ENCODE results near the gene RPUSD3.

GRCh38 chr3:9820946-9821345 is 22.9 kb downstream of the RPUSD3 start:
- TF ChIP-seq CTCF (IDR thresholded peaks at IDR 0.05; ENCODE audit: low read depth, low read length, missing input control) (peak; percentile 33), FOXA2 (IDR thresholded peaks at IDR 0.05) (no peak), RAD21 (IDR thresholded peaks at IDR 0.05) (peak; percentile 36 to 42), ATF3 (IDR thresholded peaks at IDR 0.05) (no peak), GABPA (IDR thresholded peaks at IDR 0.05 in 1 of 2, conservative IDR thresholded peaks at IDR 0.05 in 1 of 2) (no peak), MAX (IDR thresholded peaks at IDR 0.05) (no peak), YY1 (IDR thresholded peaks at IDR 0.05) (no peak), HNF4G (IDR thresholded peaks at IDR 0.05) (no peak), RXRA (IDR thresholded peaks at IDR 0.05) (no peak), FOXA1 (IDR thresholded peaks at IDR 0.05) (no peak), NR2F2 (IDR thresholded peaks at IDR 0.05) (no peak), HNF4A (conservative IDR thresholded peaks at IDR 0.05) (no peak), EGR1 (IDR thresholded peaks at IDR 0.05; ENCODE audit: low read depth in 2 of 2) (no peak)
- TF ChIP-seq, protein P1, sequence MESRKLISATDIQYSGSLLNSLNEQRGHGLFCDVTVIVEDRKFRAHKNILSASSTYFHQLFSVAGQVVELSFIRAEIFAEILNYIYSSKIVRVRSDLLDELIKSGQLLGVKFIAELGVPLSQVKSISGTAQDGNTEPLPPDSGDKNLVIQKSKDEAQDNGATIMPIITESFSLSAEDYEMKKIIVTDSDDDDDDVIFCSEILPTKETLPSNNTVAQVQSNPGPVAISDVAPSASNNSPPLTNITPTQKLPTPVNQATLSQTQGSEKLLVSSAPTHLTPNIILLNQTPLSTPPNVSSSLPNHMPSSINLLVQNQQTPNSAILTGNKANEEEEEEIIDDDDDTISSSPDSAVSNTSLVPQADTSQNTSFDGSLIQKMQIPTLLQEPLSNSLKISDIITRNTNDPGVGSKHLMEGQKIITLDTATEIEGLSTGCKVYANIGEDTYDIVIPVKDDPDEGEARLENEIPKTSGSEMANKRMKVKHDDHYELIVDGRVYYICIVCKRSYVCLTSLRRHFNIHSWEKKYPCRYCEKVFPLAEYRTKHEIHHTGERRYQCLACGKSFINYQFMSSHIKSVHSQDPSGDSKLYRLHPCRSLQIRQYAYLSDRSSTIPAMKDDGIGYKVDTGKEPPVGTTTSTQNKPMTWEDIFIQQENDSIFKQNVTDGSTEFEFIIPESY (IDR thresholded peaks at IDR 0.05) = no peak
